HT-29 (cell line): Measurements from ENCODE around the gene PPP1R10. TPM values are rescaled to one million over a fixed set of nuclear protein-coding genes. Genes with fewer than 3 reads are reported as not detected.
"Not testable (repeated sequence)": the region's sequence is repeated elsewhere in the genome, so short reads cannot be mapped to it uniquely, and the experiment has no call there.

Experiments used
- DNase-seq: peaks from one replicate; pipeline ENCODE4 v3.0.0-alpha.2; 2015; ENCODE audit warnings: low spot score
- total RNA-seq: library from RNA; depleted of rRNA; stranded (reverse); fragments of >200 nt; shearing (Covaris generic); gene quantifications from 2 replicates; pipeline ENCODE4 v1.2.3, GENCODE V29; 2014; rRNA removed

PPP1R10 gene
- total RNA-seq, result 50.3 and 51.5 TPM in 2 replicates

- DNase-seq, result peak; percentile 100
These were observed at the start of gene PPP1R10 for GRCh38 chr6:30616811-30617564. Gene PPP1R10 (minus strand): TSS chr6:30617243. CDS start chr6:30609944, 7,299 bp downstream.

GRCh38 chr6:30666300-30666699 is 49.3 kb upstream of the PPP1R10 start:
- not testable (repeated sequence) for DNase-seq

- DNase-seq, result no peak
These were observed 48.1 kb upstream of the PPP1R10 start for GRCh38 chr6:30664994-30665767.

- DNase-seq, result not testable (repeated sequence)
These were observed 40.9 kb upstream of the PPP1R10 start for GRCh38 chr6:30657922-30658321.

DNA sequence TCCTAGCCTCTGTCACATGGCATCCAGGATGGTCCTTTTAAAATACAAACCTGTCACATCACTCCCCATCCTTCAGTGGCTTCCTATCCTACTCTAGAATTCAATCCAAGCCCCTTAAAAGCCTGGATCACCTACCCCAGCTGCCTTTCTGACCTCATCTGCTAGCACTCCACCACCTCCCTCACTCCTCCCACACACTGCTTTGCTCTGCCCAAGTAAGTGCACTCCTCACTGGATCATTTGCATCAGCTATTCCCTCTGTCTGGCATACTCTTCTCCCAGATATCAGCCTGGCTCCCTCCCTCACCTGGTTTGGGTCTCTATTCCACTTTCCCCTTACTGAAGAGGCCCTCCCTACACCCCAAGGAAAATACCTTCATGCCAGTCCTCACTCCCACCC is 40.4 kb upstream of the PPP1R10 start:
- DNase-seq, result no peak

- no peak for DNase-seq
These were observed 39.5 kb upstream of the PPP1R10 start for GRCh38 chr6:30656513-30656912.

GRCh38 chr6:30655743-30656094 is 38.7 kb upstream of the PPP1R10 start:
- DNase-seq, result no peak

GRCh38 chr6:30654798-30655742 is 38.0 kb upstream of the PPP1R10 start:
- no peak for DNase-seq

DNA sequence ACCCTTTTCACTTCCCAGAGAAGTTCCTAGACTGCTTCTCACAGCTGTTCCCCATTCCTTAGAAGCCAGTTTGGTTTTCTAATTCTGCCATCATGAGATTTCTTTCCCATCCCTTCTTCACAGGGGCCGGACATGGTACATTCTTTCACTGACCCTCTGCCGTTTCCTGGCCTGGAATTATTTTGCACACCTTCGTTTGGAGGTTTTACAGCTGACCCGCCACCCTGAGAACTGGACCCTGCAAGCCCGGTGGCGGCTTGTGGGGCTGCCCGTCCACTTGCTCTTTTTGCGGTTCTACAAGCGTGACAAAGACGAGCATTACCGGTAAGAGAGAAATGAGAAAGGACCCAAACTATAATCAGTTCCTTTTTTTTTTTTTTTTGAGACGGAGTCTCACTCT is 34.1 kb upstream of the PPP1R10 start:
- DNase-seq, result no peak

GRCh38 chr6:30647242-30648116 is 30.4 kb upstream of the PPP1R10 start:
- DNase-seq, result peak; percentile 68

DNA sequence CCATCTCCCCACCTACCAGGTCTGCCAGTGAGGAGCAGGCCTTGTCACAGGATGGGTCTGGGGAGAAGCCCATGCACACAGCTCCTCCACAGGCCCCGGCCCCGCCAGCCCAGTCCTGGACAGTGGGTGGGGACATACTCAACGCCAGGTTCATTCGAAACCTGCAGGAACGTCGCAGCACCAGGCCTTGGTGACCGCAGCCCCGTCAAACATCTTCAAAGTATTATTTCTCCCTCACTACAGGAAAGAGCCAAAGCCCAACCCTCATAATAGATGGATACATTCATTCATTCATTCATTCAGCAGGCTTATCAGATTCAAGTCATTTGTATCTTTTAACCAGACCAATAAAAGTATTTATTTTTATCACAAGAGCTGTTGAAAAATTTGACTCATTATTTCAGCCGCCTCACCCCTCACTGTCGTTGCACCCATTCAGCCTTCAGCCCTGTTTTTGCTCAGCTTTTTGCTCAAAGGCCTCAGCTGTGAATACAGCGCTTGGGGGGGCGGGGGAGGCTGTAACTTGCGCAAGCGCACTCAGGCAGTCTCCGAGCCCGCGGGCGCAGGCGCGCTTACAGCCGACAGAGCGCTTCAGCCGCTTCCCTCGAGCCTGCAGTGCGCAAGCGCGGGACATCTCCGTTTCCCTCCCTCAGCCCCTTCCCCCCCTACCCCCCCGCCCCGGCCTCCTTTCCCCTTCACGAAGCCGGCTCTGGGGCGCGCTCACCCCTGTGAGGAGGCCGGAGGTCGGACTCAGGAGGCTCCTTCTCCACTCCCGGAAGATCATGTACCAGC is 29.6 kb upstream of the PPP1R10 start, which contains the start of gene C6orf136:
C6orf136 (plus strand) TSS at position 684 of the 792 bp plus-strand sequence; CDS start at position 783, 99 bp downstream.
- DNase-seq, result peak; percentile 91

- DNase-seq, result no peak
These were observed 28.9 kb upstream of the PPP1R10 start for GRCh38 chr6:30645989-30646388.

DNA sequence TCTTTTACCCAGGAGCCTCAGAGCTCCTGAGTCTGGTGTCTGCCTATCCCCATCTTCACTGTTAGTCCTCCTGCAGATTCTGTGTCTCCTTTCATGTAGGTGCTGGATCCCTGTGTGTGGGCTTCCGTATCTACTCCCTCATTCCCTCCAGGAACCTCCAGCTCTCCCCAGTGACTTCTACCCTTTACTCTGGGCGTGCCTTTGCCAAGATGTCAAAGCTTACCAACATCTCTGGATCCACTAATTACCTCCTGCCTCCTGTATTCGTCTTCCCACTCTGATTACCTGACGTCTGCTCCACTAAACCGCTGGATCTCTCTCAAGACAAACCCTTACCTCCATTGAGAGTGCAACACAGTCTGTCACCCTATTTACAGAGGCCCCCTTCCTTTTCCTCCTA is 27.7 kb upstream of the PPP1R10 start:
- no peak for DNase-seq

- no peak for DNase-seq
These were observed 26.6 kb upstream of the PPP1R10 start for GRCh38 chr6:30643656-30644055.

DNA sequence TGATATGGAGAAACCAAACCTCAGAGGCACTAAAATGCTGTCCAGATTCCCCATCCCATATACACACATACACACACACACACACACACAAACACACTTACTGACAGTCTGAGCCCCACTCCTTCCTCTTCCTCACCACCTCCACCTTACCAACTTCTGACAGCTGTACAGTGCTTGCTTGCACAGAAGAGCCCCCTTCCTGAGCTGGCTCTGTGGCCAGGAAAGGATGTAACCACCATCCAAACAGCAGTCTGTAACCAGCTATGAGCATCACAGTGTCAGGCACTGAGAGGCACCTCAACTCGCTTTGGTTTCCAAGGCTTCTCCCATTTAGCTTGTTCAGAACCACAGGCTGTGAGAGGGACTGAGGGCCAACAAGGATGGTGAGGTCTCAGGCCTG is 24.0 kb upstream of the PPP1R10 start:
- DNase-seq, result no peak

DNA sequence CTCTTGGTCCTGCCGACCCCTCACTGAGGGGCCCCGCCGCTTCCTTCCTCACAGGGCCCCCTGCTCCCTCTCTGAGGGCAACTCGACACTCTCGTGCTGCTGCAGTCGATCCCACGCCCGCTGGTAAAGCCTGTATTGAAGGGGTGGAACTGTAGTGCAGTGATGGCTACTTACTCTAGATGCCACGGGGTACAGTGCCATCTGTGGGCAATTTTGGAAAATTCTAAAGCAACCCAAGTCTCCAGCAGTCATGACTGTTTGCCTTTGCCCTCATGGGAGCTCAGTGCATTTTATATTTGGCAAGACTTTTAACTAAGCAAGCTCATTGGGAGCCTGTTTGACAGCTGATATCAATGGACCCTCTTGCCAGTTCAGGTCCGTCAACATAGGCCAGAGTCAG is 23.4 kb upstream of the PPP1R10 start:
- no peak for DNase-seq

DNA sequence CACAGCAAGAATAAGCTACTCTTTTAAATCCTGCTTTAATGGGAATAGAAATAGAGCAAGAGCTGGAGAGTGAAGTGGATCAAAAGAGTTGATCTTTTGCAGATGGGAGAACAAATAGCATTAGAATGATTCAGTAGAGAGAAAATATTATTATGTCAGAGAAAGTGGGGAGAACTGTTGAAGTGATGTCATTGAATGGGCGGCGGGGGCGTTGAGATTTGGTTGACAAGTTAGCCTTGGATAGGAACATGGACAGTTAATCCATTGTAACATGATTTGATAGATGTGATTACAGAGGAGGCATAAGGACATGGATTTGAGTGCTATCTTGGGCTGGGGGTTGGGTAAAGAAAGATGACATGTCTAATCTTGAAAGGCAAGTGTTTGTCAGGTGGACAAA is 18.8 kb upstream of the PPP1R10 start:
- no peak for DNase-seq

- DNase-seq, result peak; percentile 92
These were observed 9.7 kb upstream of the PPP1R10 start, which contains the start of gene ATAT1 for GRCh38 chr6:30626484-30627366. Gene ATAT1 (plus strand): TSS chr6:30626874.

DNA sequence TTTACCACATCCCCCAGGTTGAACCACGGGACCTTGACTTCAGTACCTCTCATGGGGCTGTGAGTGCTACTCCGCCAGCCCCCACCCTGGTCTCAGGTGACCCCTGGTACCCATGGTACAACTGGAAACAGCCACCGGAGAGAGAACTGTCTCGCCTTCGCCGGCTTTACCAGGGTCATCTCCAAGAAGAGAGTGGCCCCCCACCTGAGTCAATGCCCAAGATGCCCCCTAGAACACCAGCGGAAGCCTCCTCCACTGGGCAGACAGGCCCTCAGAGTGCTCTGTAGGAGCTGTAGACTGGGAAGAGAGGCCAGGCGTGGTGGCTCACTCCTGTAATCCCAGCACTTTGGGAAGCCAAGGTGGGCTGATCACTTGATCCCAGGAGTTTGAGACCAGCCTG is 8.5 kb upstream of the PPP1R10 start:
- no peak for DNase-seq
